Liver (tissue), 9 donors: Measurements from ENCODE around the gene TP53I13. TPM values are rescaled to one million over a fixed set of nuclear protein-coding genes. Genes with fewer than 3 reads are reported as not detected.

Experiments used
- DNase-seq: peaks from one replicate; pipeline ENCODE4 v3.0.0-alpha.2; 2017; ENCODE audit warnings: low spot score
- H3K27ac ChIP-seq, 2 donors: one replicate each; pipeline ENCODE4 v1.7.0; 2013; ENCODE audit warnings: inconsistent platforms in 2 of 2, low read length in 2 of 2, control low read depth in 1 of 2, low read depth in 1 of 2, mild to moderate bottlenecking in 1 of 2
- H3K27me3 ChIP-seq, 4 donors: one replicate each; pipeline versions ENCODE4 v1.6.1 to v1.7.0; 2013; ENCODE audit warnings: low read length in 3 of 4, inconsistent platforms in 1 of 4, mild to moderate bottlenecking in 1 of 4, moderate library complexity in 1 of 4; ENCODE audit not compliant: control insufficient read depth in 4 of 4, insufficient read depth in 4 of 4
- H3K36me3 ChIP-seq, 4 donors: one replicate each; pipeline versions ENCODE4 v1.6.1 to v1.7.0; 2013; ENCODE audit warnings: low read length in 3 of 4, mild to moderate bottlenecking in 3 of 4, low read depth in 1 of 4, moderate library complexity in 1 of 4; ENCODE audit not compliant: control insufficient read depth in 4 of 4, insufficient read depth in 3 of 4
- H3K4me1 ChIP-seq, 4 donors: one replicate each; pipeline versions ENCODE4 v1.6.1 to v1.7.0; 2013; ENCODE audit warnings: low read length in 3 of 4, mild to moderate bottlenecking in 3 of 4, moderate library complexity in 1 of 4; ENCODE audit not compliant: control insufficient read depth in 4 of 4, insufficient read depth in 4 of 4
- H3K4me3 ChIP-seq, 3 donors: one replicate each; pipeline versions ENCODE4 v1.6.1 to v1.7.0; 2013; ENCODE audit warnings: low read length in 3 of 3, control low read depth in 1 of 3, low read depth in 1 of 3, mild to moderate bottlenecking in 1 of 3
- H3K9ac ChIP-seq, 2 donors: one replicate each; pipeline ENCODE4 v1.7.0; 2013; ENCODE audit warnings: low read length in 2 of 2, mild to moderate bottlenecking in 2 of 2, moderate library complexity in 2 of 2, control low read depth in 1 of 2, low read depth in 1 of 2
- H3K9me3 ChIP-seq, 4 donors: one replicate each; pipeline versions ENCODE4 v1.6.1 to v1.7.0; 2013; ENCODE audit warnings: low read length in 3 of 4; ENCODE audit not compliant: control insufficient read depth in 4 of 4
- EGR1 ChIP-seq, 2 donors: IDR thresholded peaks; 2 replicates each; pipeline ENCODE4 v1.6.1; 2016 to 2018; ENCODE audit warnings: antibody characterized with exemption in 2 of 2, low read depth in 2 of 2
- FOXA1 ChIP-seq: IDR thresholded peaks from 2 replicates; pipeline ENCODE4 v1.6.1; 2016; ENCODE audit warnings: antibody characterized with exemption
- FOXA2 ChIP-seq: IDR thresholded peaks from 2 replicates; pipeline ENCODE4 v1.6.1; 2016; ENCODE audit warnings: antibody characterized with exemption
- GABPA ChIP-seq, 2 donors: IDR thresholded peaks in 1 of 2; conservative IDR thresholded peaks in 1 of 2; 2 replicates each; pipeline ENCODE4 v1.6.1; 2016; ENCODE audit warnings: antibody characterized with exemption in 2 of 2, mild to moderate bottlenecking in 1 of 2, moderate library complexity in 1 of 2
- HNF4A ChIP-seq, 2 donors: conservative IDR thresholded peaks; 2 replicates each; pipeline ENCODE4 v1.6.1; 2016; ENCODE audit warnings: antibody characterized with exemption in 2 of 2, mild to moderate bottlenecking in 2 of 2
- JUND ChIP-seq, 2 donors: IDR thresholded peaks; 2 replicates each; pipeline ENCODE4 v1.6.1; 2016; ENCODE audit warnings: antibody characterized with exemption in 2 of 2
- MAX ChIP-seq: IDR thresholded peaks from 2 replicates; pipeline ENCODE4 v1.6.1; 2016; ENCODE audit warnings: antibody characterized with exemption
- NR2F2 ChIP-seq: IDR thresholded peaks from 2 replicates; pipeline ENCODE4 v1.6.1; 2016; ENCODE audit warnings: antibody characterized with exemption
- RAD21 ChIP-seq, 2 donors: IDR thresholded peaks; 2 replicates each; pipeline ENCODE4 v1.6.1; 2016; ENCODE audit warnings: antibody characterized with exemption in 2 of 2, mild to moderate bottlenecking in 2 of 2
- WGBS: extraction: QIAGEN DNeasy Blood & Tissue Kit; methylation state at CpG from one replicate; pipeline ENCODE4 v1.1.7; 2013; 5-methylcytosine and 5-hydroxymethylcytosine counted together
- polyA plus RNA-seq, 2 donors: library from polyadenylated mRNA; stranded (reverse) in 1 of 2; unstranded in 1 of 2; fragments of 200-250 nt in 1 of 2; fragments of >200 nt in 1 of 2; fragmentation: Nextera tagmentation in 1 of 2; extraction: Ambion mirVana in 1 of 2; gene quantifications; one replicate each; pipeline versions ENCODE4 v1.2.1 to v1.2.3, GENCODE V29; 2013 to 2015
- total RNA-seq, 2 donors: library from RNA; depleted of rRNA; stranded (reverse); fragments of >200 nt; gene quantifications; one replicate each; pipeline ENCODE4 v1.2.3, GENCODE V29; 2014
- TF ChIP-seq, protein P1 (sequence below): IDR thresholded peaks from 2 replicates; pipeline ENCODE4 v1.6.1; 2016; ENCODE audit warnings: antibody characterized with exemption
- TF ChIP-seq, protein P2 (sequence below): IDR thresholded peaks from 2 replicates; pipeline ENCODE4 v1.6.1; 2016; ENCODE audit warnings: antibody characterized with exemption
- TF ChIP-seq, protein P3 (sequence below): IDR thresholded peaks from 2 replicates; pipeline ENCODE4 v1.6.1; 2016; ENCODE audit warnings: antibody characterized with exemption, mild to moderate bottlenecking
- donor health status: healthy.
- donor health status: healthy.
- donor health status: healthy.
- donor health status: healthy.
- donor health status: healthy.

The TP53I13 gene
- total and polyA plus RNA-seq, 4 donors: 12.2 to 42.6 (median 24.5) TPM

DNA sequence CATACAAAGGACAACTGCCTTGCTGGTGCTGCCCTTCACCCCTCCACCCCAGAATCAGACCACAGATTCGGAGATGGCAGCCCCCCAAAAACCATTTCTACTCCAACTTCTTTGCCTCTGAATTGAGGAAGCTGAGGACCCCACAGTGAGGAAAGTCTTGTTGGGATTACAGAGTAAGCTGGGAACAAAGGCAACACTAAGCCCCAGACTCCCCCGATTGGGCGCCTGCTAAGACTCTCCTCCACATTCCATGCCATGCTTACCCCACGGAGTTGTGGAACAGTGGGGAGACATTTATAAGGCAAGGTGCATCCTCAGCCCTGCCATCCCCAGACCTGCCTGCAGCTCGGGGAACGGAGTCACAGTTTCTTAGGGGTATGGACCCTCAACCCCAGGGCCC is 19.1 kb downstream of the TP53I13 start:
- no peaks in the 10 kb centered on the region for H3K27me3 ChIP-seq
- H3K36me3 ChIP-seq: no peaks in the 10 kb centered on the region
- peaks cover 4 to 48% (median 38%) of the 10 kb centered on the region in 4 donors for H3K4me1 ChIP-seq
- no peak overlapping the region for H3K9ac ChIP-seq
- H3K27ac ChIP-seq: no peak overlapping the region
- no peak for DNase-seq
- no peaks in the 10 kb centered on the region for H3K9me3 ChIP-seq
- no peak overlapping the region for H3K4me3 ChIP-seq
- WGBS: 94% methylated on average over 6 of the region's 6 CpGs
- no peak for TF ChIP-seq GABPA (IDR thresholded peaks at IDR 0.05 in 1 of 2, conservative IDR thresholded peaks at IDR 0.05 in 1 of 2)

- Histone ChIP-seq H3K4me1 (peaks cover 4 to 53% (median 41%) of the 10 kb centered on the region in 4 donors), H3K27ac (peak overlapping the region; percentile 64 to 72), H3K4me3 (peak overlapping the region in 2 of 3 donors; percentile 52 to 86), H3K9ac (peak overlapping the region in 1 of 2 donors; percentile 75), H3K9me3 (no peaks in the 10 kb centered on the region), H3K36me3 (no peaks in the 10 kb centered on the region), H3K27me3 (no peaks in the 10 kb centered on the region)
- no peak for DNase-seq
- TF ChIP-seq HNF4A (conservative IDR thresholded peaks at IDR 0.05): no peak
- TF ChIP-seq NR2F2: no peak
- TF ChIP-seq FOXA2: no peak
- no peak for TF ChIP-seq JUND (IDR thresholded peaks at IDR 0.05)
- TF ChIP-seq, protein P1, sequence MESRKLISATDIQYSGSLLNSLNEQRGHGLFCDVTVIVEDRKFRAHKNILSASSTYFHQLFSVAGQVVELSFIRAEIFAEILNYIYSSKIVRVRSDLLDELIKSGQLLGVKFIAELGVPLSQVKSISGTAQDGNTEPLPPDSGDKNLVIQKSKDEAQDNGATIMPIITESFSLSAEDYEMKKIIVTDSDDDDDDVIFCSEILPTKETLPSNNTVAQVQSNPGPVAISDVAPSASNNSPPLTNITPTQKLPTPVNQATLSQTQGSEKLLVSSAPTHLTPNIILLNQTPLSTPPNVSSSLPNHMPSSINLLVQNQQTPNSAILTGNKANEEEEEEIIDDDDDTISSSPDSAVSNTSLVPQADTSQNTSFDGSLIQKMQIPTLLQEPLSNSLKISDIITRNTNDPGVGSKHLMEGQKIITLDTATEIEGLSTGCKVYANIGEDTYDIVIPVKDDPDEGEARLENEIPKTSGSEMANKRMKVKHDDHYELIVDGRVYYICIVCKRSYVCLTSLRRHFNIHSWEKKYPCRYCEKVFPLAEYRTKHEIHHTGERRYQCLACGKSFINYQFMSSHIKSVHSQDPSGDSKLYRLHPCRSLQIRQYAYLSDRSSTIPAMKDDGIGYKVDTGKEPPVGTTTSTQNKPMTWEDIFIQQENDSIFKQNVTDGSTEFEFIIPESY: no peak
- TF ChIP-seq RAD21 (IDR thresholded peaks at IDR 0.05): no peak
- TF ChIP-seq FOXA1: no peak
- TF ChIP-seq MAX: no peak
- TF ChIP-seq, protein P2, sequence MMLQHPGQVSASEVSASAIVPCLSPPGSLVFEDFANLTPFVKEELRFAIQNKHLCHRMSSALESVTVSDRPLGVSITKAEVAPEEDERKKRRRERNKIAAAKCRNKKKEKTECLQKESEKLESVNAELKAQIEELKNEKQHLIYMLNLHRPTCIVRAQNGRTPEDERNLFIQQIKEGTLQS: no peak
- WGBS: 45% methylated on average over 8 of the region's 8 CpGs
These were observed 19.6 kb downstream of the TP53I13 start for GRCh38 chr17:29588017-29588561.

GRCh38 chr17:29588562-29589411 is 20.3 kb downstream of the TP53I13 start:
- 1% methylated on average over 72 of the region's 72 CpGs for WGBS
- TF ChIP-seq, protein P3, sequence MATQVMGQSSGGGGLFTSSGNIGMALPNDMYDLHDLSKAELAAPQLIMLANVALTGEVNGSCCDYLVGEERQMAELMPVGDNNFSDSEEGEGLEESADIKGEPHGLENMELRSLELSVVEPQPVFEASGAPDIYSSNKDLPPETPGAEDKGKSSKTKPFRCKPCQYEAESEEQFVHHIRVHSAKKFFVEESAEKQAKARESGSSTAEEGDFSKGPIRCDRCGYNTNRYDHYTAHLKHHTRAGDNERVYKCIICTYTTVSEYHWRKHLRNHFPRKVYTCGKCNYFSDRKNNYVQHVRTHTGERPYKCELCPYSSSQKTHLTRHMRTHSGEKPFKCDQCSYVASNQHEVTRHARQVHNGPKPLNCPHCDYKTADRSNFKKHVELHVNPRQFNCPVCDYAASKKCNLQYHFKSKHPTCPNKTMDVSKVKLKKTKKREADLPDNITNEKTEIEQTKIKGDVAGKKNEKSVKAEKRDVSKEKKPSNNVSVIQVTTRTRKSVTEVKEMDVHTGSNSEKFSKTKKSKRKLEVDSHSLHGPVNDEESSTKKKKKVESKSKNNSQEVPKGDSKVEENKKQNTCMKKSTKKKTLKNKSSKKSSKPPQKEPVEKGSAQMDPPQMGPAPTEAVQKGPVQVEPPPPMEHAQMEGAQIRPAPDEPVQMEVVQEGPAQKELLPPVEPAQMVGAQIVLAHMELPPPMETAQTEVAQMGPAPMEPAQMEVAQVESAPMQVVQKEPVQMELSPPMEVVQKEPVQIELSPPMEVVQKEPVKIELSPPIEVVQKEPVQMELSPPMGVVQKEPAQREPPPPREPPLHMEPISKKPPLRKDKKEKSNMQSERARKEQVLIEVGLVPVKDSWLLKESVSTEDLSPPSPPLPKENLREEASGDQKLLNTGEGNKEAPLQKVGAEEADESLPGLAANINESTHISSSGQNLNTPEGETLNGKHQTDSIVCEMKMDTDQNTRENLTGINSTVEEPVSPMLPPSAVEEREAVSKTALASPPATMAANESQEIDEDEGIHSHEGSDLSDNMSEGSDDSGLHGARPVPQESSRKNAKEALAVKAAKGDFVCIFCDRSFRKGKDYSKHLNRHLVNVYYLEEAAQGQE: no peak
- TF ChIP-seq EGR1 (IDR thresholded peaks at IDR 0.05; ENCODE audit: low read depth in 2 of 2): peak in 1 of 2 donors; percentile 17
- no peak for TF ChIP-seq JUND (IDR thresholded peaks at IDR 0.05)
- no peak for DNase-seq

More at GRCh38 chr17:29588562-29589411, 20.3 kb downstream of the TP53I13 start:
- Histone ChIP-seq H3K27me3 (no peaks in the 10 kb centered on the region), H3K27ac (peak overlapping the region; percentile 64 to 72), H3K4me3 (peak overlapping the region; percentile 52 to 86 (median 79)), H3K9me3 (no peaks in the 10 kb centered on the region), H3K9ac (peak overlapping the region in 1 of 2 donors; percentile 75), H3K36me3 (no peaks in the 10 kb centered on the region), H3K4me1 (peaks cover 4 to 57% (median 43%) of the 10 kb centered on the region in 4 donors)
